Activated CD4-positive, alpha-beta memory T cell treated with anti-CD3 and anti-CD28 coated beads, Interleukin-2, amount 10 ng/mL, durations not matched to agents 7 days and 5 days (primary cell): Measurements from ENCODE around the gene FOCAD. TPM values are rescaled to one million over a fixed set of nuclear protein-coding genes. Genes with fewer than 3 reads are reported as not detected.
"Not testable (repeated sequence)": the region's sequence is repeated elsewhere in the genome, so short reads cannot be mapped to it uniquely, and the experiment has no call there.

Source experiments
- CTCF ChIA-PET: fragments of 350-600 bp; sonication (Branson Sonifier 250); formaldehyde crosslinking; loops from one replicate; lab custom pipeline; 2021; ENCODE audit warnings: antibody characterized with exemption, inconsistent platforms; lab: Charles Lee
- POLR2A ChIA-PET: fragments of 350-600 bp; sonication (Branson Sonifier 250); formaldehyde crosslinking; loops from one replicate; lab custom pipeline; 2021; ENCODE audit warnings: antibody characterized with exemption; lab: Charles Lee
- DNase-seq: peaks from one replicate; pipeline ENCODE4 v3.0.0-alpha.2; 2020
- H3K27ac Mint-ChIP-seq: one replicate; pipeline ENCODE4 v1.8.0; 2021; ENCODE audit warnings: mild to moderate bottlenecking, mixed read lengths
- H3K27me3 Mint-ChIP-seq: one replicate; pipeline ENCODE4 v1.8.0; 2021; ENCODE audit warnings: mixed read lengths
- H3K36me3 Mint-ChIP-seq: one replicate; pipeline ENCODE4 v1.8.0; 2021; ENCODE audit warnings: low read depth, mixed read lengths
- H3K4me1 Mint-ChIP-seq: one replicate; pipeline ENCODE4 v1.8.0; 2021; ENCODE audit warnings: mixed read lengths
- H3K4me3 Mint-ChIP-seq: one replicate; pipeline ENCODE4 v1.8.0; 2021; ENCODE audit warnings: mild to moderate bottlenecking, mixed read lengths
- H3K9me3 Mint-ChIP-seq: one replicate; pipeline ENCODE4 v1.8.0; 2021; ENCODE audit warnings: mixed read lengths
- total RNA-seq, 2 experiments: library from RNA; stranded (reverse); gene quantifications; one replicate each; pipeline ENCODE4 v1.2.3, GENCODE V29; 2021

FOCAD gene
- total RNA-seq, 2 experiments from 2014 or later = 26.3 to 30.7 TPM

GRCh38 chr9:20941174-20941690 is 257.2 kb downstream of the FOCAD start:
- ChIA-PET CTCF (interaction anchor here (0.5 to 4.8 kb wide), 35 partner anchors 8 to 1016 kb away, joined by 3 to 44 read pairs (median 4); partner anchors contain the start of gene MLLT3), POLR2A (interaction anchor here (0.9 to 1.6 kb wide), 3 partner anchors 316 to 1019 kb away, joined by 3 to 6 read pairs (median 4); partner anchors contain the start of gene MLLT3)
- peaks cover 3% of the 10 kb centered on the region for H3K9me3 Mint-ChIP-seq

GRCh38 chr9:20944507-20944906 is 260.4 kb downstream of the FOCAD start:
- ChIA-PET POLR2A (no interaction called here), CTCF (interaction anchor here (0.9 to 4.8 kb wide), 3 partner anchors 8 to 1017 kb away, joined by 3 to 36 read pairs (median 3); no protein-coding TSS in a partner anchor)
- no peaks in the 10 kb centered on the region for H3K9me3 Mint-ChIP-seq
- peaks cover 3% of the 10 kb centered on the region for H3K4me1 Mint-ChIP-seq
- no peak for DNase-seq
- H3K27me3 Mint-ChIP-seq = no peaks in the 10 kb centered on the region
- H3K27ac Mint-ChIP-seq = no peak overlapping the region
- H3K4me3 Mint-ChIP-seq = no peak overlapping the region
- H3K36me3 Mint-ChIP-seq = peaks cover 4% of the 10 kb centered on the region

More at GRCh38 chr9:20941174-20941690, 257.2 kb downstream of the FOCAD start:
- Mint-ChIP-seq H3K4me3 (no peak overlapping the region), H3K4me1 (peaks cover 3% of the 10 kb centered on the region), H3K27ac (no peak overlapping the region), H3K36me3 (peaks cover 5% of the 10 kb centered on the region), H3K27me3 (no peaks in the 10 kb centered on the region)
- DNase-seq = peak; percentile 51

DNA sequence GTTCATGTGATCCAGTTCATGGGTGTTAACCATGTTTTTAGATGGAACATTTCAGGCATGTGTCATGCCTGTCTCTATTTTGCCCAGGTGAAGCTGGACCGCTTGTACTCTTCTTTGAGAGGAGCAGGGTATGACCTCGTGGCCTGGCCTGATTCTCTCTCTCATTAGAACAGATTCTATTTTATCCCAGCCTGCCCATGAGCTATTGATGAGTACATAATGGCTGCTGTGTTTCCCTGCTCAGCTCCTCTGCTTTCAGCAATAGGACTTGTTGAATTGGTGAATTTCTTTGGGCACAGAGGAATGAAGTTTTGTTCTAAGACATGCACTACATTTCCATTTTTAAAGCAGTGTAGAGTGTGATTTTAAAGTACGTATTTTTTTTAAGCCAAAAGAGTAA is 261.2 kb downstream of the FOCAD start:
- ChIA-PET CTCF (interaction anchor here (4.8 kb wide), 1 partner anchor 166 kb away, joined by 36 read pairs; no protein-coding TSS in a partner anchor), POLR2A (no interaction called here)
- Mint-ChIP-seq H3K4me3 (no peak overlapping the region), H3K9me3 (no peaks in the 10 kb centered on the region), H3K27me3 (no peaks in the 10 kb centered on the region), H3K36me3 (peaks cover 4% of the 10 kb centered on the region), H3K4me1 (peaks cover 3% of the 10 kb centered on the region), H3K27ac (no peak overlapping the region)
- no peak for DNase-seq

GRCh38 chr9:20945856-20946255 is 261.8 kb downstream of the FOCAD start:
- CTCF ChIA-PET = interaction anchor here (0.6 kb wide), 1 partner anchor 1020 kb away, joined by 3 read pairs; no protein-coding TSS in a partner anchor
- H3K4me3 Mint-ChIP-seq = no peak overlapping the region
- POLR2A ChIA-PET = no interaction called here
- H3K4me1 Mint-ChIP-seq = peaks cover 3% of the 10 kb centered on the region
- H3K27me3 Mint-ChIP-seq = no peaks in the 10 kb centered on the region
- no peak for DNase-seq
- H3K36me3 Mint-ChIP-seq = peaks cover 4% of the 10 kb centered on the region
- H3K9me3 Mint-ChIP-seq = no peaks in the 10 kb centered on the region
- no peak overlapping the region for H3K27ac Mint-ChIP-seq

DNA sequence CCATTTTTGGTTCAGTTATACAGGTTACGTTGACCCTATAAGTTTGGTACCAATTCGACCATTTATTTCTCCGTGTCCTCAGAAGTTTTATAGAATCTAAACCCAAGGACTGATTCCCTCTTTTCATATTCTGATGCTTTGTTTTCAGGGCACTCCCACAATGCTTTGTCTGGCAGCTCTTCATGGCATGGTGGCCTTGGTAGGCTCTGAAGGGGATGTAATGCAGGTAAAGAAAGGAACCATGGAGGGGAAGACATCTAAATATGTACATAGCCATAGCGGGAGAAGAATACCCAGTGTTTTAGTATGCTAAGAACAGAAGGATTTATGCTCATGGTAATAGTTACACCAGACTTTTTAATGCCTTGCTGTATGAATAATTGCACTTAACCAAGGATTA is 264.6 kb downstream of the FOCAD start:
- CTCF ChIA-PET = interaction anchor here (1.1 kb wide), 1 partner anchor 8 kb away, joined by 4 read pairs; no protein-coding TSS in a partner anchor
- Mint-ChIP-seq H3K36me3 (peaks cover 24% of the 10 kb centered on the region), H3K9me3 (no peaks in the 10 kb centered on the region), H3K27ac (no peak overlapping the region), H3K4me1 (no peaks in the 10 kb centered on the region), H3K4me3 (no peak overlapping the region), H3K27me3 (no peaks in the 10 kb centered on the region)
- no peak for DNase-seq
- POLR2A ChIA-PET = no interaction called here

DNA sequence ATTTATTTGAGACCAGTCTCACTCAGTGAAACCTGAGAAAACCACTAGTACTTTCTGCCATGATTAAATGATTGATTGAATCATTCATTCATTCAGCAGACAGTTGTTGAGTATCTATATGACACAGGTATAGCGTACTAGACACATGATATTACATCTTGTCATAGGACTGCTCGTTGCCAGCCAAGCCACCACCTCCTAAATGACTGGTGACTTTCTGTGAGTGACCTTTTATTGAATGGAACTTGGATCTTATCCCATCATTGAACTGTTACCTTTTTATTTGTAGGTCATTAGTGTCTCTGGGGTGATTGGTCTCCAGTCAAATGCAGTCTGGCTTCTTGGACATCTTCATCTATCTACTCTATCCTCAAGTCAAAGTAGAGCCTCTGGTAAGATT is 266.6 kb downstream of the FOCAD start:
- POLR2A ChIA-PET = no interaction called here
- CTCF ChIA-PET = interaction anchor here (2.3 kb wide), 1 partner anchor 10 kb away, joined by 14 read pairs; no protein-coding TSS in a partner anchor
- no peaks in the 10 kb centered on the region for H3K9me3 Mint-ChIP-seq
- no peak overlapping the region for H3K4me3 Mint-ChIP-seq
- DNase-seq = no peak
- H3K4me1 Mint-ChIP-seq = no peaks in the 10 kb centered on the region
- peaks cover 24% of the 10 kb centered on the region for H3K36me3 Mint-ChIP-seq
- no peak overlapping the region for H3K27ac Mint-ChIP-seq
- no peaks in the 10 kb centered on the region for H3K27me3 Mint-ChIP-seq

DNA sequence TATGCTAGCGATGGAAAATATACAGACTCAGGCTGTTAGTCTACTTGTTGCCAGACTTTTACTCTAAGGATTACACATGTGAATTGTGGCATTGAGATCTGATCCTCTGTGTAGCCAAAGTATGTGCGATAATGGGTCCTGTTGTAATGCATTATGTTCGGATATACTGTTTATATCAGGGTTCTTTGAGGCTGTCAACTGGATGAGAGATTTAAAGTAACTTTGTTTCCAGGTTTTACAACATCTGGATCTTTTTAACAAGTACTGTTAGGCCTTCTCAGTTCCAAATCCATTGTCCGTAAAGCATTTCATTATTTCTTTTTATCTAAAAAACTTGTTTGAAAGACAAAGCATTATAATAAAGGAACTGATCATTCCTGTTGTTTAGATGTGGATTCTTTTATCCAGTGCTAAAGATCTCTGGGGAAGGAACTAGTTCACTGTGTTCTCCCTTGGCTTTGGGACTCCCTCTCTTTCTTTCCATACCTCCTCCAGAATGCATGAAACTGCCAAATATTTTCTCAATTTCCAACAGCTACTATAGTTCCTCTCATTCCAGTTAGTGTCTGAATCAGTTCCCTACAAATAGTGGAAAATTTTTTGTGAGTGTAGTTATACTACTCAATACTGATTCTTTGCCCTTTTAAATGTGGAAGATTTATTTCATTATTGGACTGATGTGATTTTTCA is 278.6 kb downstream of the FOCAD start:
- no peak for DNase-seq
- Mint-ChIP-seq H3K9me3 (no peaks in the 10 kb centered on the region), H3K27ac (no peak overlapping the region), H3K27me3 (no peaks in the 10 kb centered on the region), H3K36me3 (peaks cover 6% of the 10 kb centered on the region), H3K4me3 (no peak overlapping the region), H3K4me1 (no peaks in the 10 kb centered on the region)
- ChIA-PET POLR2A (no interaction called here), CTCF (interaction anchor here (0.5 to 1.2 kb wide), 2 partner anchors 148 to 610 kb away, joined by 3 read pairs; no protein-coding TSS in a partner anchor)

GRCh38 chr9:20972684-20973083 is 288.6 kb downstream of the FOCAD start:
- no peaks in the 10 kb centered on the region for H3K27me3 Mint-ChIP-seq
- ChIA-PET POLR2A (interaction anchor here (0.8 kb wide), 1 partner anchor 58 kb away, joined by 3 read pairs; no protein-coding TSS in a partner anchor), CTCF (no interaction called here)
- no peak overlapping the region for H3K4me3 Mint-ChIP-seq
- H3K9me3 Mint-ChIP-seq = no peaks in the 10 kb centered on the region
- H3K27ac Mint-ChIP-seq = no peak overlapping the region
- H3K4me1 Mint-ChIP-seq = no peaks in the 10 kb centered on the region
- DNase-seq = no peak
- H3K36me3 Mint-ChIP-seq = peaks cover 22% of the 10 kb centered on the region

DNA sequence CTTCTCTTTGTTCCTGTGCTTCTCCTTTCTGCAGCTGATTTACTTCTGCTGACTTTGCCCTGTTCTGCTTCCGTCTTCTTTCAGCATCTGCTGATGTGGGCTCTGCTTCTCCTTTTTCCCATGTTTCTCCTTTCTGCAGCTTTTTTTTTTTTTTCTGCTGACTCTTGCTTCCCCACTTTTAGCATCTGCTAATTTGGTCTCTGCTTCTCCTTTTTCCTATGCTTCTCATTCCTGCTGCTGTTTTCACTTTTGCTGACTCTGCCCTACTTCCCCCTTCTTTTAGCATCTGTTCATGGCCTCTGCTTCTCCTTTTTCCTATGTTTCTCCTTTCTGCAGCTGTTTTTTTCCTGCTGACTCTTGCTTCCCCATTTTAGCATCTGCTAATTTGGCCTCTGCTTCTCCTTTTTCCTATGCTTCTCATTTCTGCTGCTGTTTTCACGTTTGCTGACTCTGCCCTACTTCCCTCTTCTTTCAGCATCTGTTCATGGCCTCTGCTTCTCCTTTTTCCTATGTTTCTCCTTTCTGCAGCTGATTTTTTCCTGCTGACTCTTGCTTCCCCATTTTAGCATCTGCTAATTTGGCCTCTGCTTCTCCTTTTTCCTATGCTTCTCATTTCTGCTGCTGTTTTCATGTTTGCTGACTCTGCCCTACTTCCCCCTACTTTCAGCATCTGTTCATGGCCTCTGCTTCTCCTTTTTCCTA is 289.3 kb downstream of the FOCAD start:
- CTCF ChIA-PET, H3K4me1 Mint-ChIP-seq, H3K27me3 Mint-ChIP-seq, H3K9me3 Mint-ChIP-seq, H3K27ac Mint-ChIP-seq, DNase-seq, POLR2A ChIA-PET, H3K4me3 Mint-ChIP-seq: not testable (repeated sequence)
- H3K36me3 Mint-ChIP-seq = peaks cover 22% of the 10 kb centered on the region

GRCh38 chr9:20974191-20974938 is 290.3 kb downstream of the FOCAD start:
- H3K27me3 Mint-ChIP-seq, H3K4me3 Mint-ChIP-seq, H3K27ac Mint-ChIP-seq, DNase-seq, H3K9me3 Mint-ChIP-seq, H3K4me1 Mint-ChIP-seq, POLR2A ChIA-PET, CTCF ChIA-PET: not testable (repeated sequence)
- peaks cover 26% of the 10 kb centered on the region for H3K36me3 Mint-ChIP-seq

GRCh38 chr9:20978249-20978648 is 294.2 kb downstream of the FOCAD start:
- Mint-ChIP-seq H3K4me1 (no peaks in the 10 kb centered on the region), H3K36me3 (peaks cover 24% of the 10 kb centered on the region), H3K4me3 (no peak overlapping the region), H3K27ac (no peak overlapping the region), H3K27me3 (no peaks in the 10 kb centered on the region), H3K9me3 (no peaks in the 10 kb centered on the region)
- POLR2A ChIA-PET = no interaction called here
- no peak for DNase-seq
- CTCF ChIA-PET = no interaction called here

GRCh38 chr9:20980832-20981455 is 296.9 kb downstream of the FOCAD start:
- H3K27me3 Mint-ChIP-seq = no peaks in the 10 kb centered on the region
- no peaks in the 10 kb centered on the region for H3K9me3 Mint-ChIP-seq
- POLR2A ChIA-PET = interaction anchor here (1.0 kb wide), 1 partner anchor 33 kb away, joined by 3 read pairs; no protein-coding TSS in a partner anchor
- DNase-seq = no peak
- no peaks in the 10 kb centered on the region for H3K4me1 Mint-ChIP-seq
- CTCF ChIA-PET = interaction anchor here (1.4 kb wide), 1 partner anchor 131 kb away, joined by 4 read pairs; no protein-coding TSS in a partner anchor
- peaks cover 19% of the 10 kb centered on the region for H3K36me3 Mint-ChIP-seq
- no peak overlapping the region for H3K27ac Mint-ChIP-seq
- H3K4me3 Mint-ChIP-seq = no peak overlapping the region
